Measurements from ENCODE around the gene WDR20. TPM values are rescaled to one million over a fixed set of nuclear protein-coding genes. Genes with fewer than 3 reads are reported as not detected.

WDR20 gene
- total RNA-seq, 1 donor from 2014 or later = 28.5 TPM

- no peaks in the 10 kb centered on the region for H3K9me3 Mint-ChIP-seq (ENCODE audit: unreplicated experiment)
- no peak overlapping the region for H3K27ac Mint-ChIP-seq (ENCODE audit: unreplicated experiment)
- H3K4me1 Mint-ChIP-seq (ENCODE audit: unreplicated experiment) = peaks cover 13% of the 10 kb centered on the region
- H3K27me3 Mint-ChIP-seq (ENCODE audit: unreplicated experiment) = peaks cover 1% of the 10 kb centered on the region
- no peak for DNase-seq (ENCODE audit: low spot score)
- TF ChIP-seq CTCF (IDR thresholded peaks at IDR 0.05; ENCODE audit: unreplicated experiment) = no peak
- no peaks in the 10 kb centered on the region for H3K36me3 Mint-ChIP-seq (ENCODE audit: low read depth, unreplicated experiment)
- no peak overlapping the region for H3K4me3 Mint-ChIP-seq (ENCODE audit: unreplicated experiment)
These were observed 84.0 kb downstream of the WDR20 start for GRCh38 chr14:102223682-102224081.

GRCh38 chr14:102225386-102225785, 85.7 kb downstream of the WDR20 start:
- no peak for DNase-seq (ENCODE audit: low spot score)
- TF ChIP-seq CTCF (IDR thresholded peaks at IDR 0.05; ENCODE audit: unreplicated experiment) = no peak
- Mint-ChIP-seq H3K4me3 (ENCODE audit: unreplicated experiment) (no peak overlapping the region), H3K27me3 (ENCODE audit: unreplicated experiment) (peaks cover 1% of the 10 kb centered on the region), H3K27ac (ENCODE audit: unreplicated experiment) (peak overlapping the region; percentile 13), H3K4me1 (ENCODE audit: unreplicated experiment) (peaks cover 13% of the 10 kb centered on the region), H3K9me3 (ENCODE audit: unreplicated experiment) (no peaks in the 10 kb centered on the region), H3K36me3 (ENCODE audit: low read depth, unreplicated experiment) (peaks cover under 1% of the 10 kb centered on the region)

DNA sequence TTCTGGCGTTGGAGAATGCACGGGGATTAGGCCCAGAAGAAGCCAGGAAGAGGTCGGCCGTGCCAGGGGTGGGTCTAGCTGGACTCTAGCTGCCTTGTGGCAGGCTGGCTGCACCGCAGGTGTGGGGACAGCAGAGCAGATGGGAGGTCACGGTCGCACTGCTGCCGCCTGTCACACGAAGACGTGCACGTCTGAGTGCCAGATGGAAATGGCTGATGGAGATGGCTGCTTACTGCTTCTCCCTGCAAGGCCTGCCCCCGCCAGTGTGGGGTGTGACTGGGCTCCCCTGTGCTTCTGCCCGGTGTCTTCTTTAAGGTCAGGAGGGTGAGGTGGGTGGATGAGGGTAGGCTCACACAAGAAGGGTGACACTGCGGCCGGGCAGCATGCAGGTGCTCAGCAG, 86.2 kb downstream of the WDR20 start:
- no peak for TF ChIP-seq CTCF (IDR thresholded peaks at IDR 0.05; ENCODE audit: unreplicated experiment)
- Mint-ChIP-seq H3K9me3 (ENCODE audit: unreplicated experiment) (no peaks in the 10 kb centered on the region), H3K27me3 (ENCODE audit: unreplicated experiment) (peaks cover 1% of the 10 kb centered on the region), H3K4me3 (ENCODE audit: unreplicated experiment) (no peak overlapping the region), H3K27ac (ENCODE audit: unreplicated experiment) (peak overlapping the region; percentile 13), H3K36me3 (ENCODE audit: low read depth, unreplicated experiment) (peaks cover 5% of the 10 kb centered on the region), H3K4me1 (ENCODE audit: unreplicated experiment) (peaks cover 12% of the 10 kb centered on the region)
- DNase-seq (ENCODE audit: low spot score) = no peak

GRCh38 chr14:102226356-102227125, 86.8 kb downstream of the WDR20 start:
- peaks cover 1% of the 10 kb centered on the region for H3K27me3 Mint-ChIP-seq (ENCODE audit: unreplicated experiment)
- H3K4me3 Mint-ChIP-seq (ENCODE audit: unreplicated experiment) = no peak overlapping the region
- no peak for TF ChIP-seq CTCF (IDR thresholded peaks at IDR 0.05; ENCODE audit: unreplicated experiment)
- H3K36me3 Mint-ChIP-seq (ENCODE audit: low read depth, unreplicated experiment) = peaks cover 5% of the 10 kb centered on the region
- no peak for DNase-seq (ENCODE audit: low spot score)
- peaks cover 8% of the 10 kb centered on the region for H3K4me1 Mint-ChIP-seq (ENCODE audit: unreplicated experiment)
- no peaks in the 10 kb centered on the region for H3K9me3 Mint-ChIP-seq (ENCODE audit: unreplicated experiment)
- H3K27ac Mint-ChIP-seq (ENCODE audit: unreplicated experiment) = no peak overlapping the region

DNA sequence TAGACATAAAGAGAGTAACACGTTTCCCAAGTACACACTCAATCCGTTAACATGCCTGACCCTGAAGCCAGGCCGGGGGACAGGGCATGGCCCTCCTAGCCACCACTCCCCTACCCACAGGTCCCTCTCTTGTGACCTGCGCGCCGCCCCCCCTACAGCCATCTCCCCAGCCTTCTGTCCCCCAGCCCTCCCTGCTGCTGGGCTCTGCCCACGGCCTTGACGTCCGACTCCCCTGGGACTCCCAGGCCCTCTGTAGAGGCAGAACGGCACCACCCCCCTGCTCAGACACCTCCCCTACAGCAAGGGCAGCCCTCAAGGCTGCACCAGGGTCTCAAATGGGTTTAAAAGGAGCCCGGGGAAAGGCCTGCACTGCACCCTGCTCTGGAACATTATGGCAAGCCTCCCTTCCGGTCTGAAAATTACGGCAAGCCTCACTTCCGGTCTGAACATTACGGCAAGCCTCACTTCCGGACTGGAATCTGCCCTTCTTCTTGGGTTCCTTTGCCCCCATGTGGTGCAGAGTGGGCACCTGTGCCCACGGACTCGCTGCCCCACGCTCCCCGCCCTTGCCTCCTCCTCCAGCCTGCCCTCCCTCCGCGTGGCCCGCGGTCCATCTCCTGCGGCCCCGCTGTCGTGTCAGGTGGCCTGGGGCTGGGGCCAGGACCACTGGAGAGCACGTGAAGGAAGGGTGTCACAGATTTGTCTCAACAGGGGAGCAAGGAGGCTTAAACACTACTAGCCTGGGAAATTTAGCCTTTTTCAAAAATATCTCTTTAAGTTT, 87.7 kb downstream of the WDR20 start:
- no peaks in the 10 kb centered on the region for H3K9me3 Mint-ChIP-seq (ENCODE audit: unreplicated experiment)
- peaks cover 8% of the 10 kb centered on the region for H3K4me1 Mint-ChIP-seq (ENCODE audit: unreplicated experiment)
- H3K27ac Mint-ChIP-seq (ENCODE audit: unreplicated experiment) = no peak overlapping the region
- H3K36me3 Mint-ChIP-seq (ENCODE audit: low read depth, unreplicated experiment) = peaks cover 5% of the 10 kb centered on the region
- DNase-seq (ENCODE audit: low spot score) = no peak
- H3K27me3 Mint-ChIP-seq (ENCODE audit: unreplicated experiment) = peaks cover 6% of the 10 kb centered on the region
- no peak overlapping the region for H3K4me3 Mint-ChIP-seq (ENCODE audit: unreplicated experiment)
- no peak for TF ChIP-seq CTCF (IDR thresholded peaks at IDR 0.05; ENCODE audit: unreplicated experiment)

Measured in endothelial cell (in vitro differentiated cells).